Ecto neural progenitor cell (in vitro differentiated cells): ENCODE data around the gene CNN3.

ENCODE experiments used
- DNase-seq: peaks from one replicate; pipeline ENCODE4 v3.0.0-alpha.2; 2018; ENCODE audit warnings: low spot score

CNN3 gene

DNA sequence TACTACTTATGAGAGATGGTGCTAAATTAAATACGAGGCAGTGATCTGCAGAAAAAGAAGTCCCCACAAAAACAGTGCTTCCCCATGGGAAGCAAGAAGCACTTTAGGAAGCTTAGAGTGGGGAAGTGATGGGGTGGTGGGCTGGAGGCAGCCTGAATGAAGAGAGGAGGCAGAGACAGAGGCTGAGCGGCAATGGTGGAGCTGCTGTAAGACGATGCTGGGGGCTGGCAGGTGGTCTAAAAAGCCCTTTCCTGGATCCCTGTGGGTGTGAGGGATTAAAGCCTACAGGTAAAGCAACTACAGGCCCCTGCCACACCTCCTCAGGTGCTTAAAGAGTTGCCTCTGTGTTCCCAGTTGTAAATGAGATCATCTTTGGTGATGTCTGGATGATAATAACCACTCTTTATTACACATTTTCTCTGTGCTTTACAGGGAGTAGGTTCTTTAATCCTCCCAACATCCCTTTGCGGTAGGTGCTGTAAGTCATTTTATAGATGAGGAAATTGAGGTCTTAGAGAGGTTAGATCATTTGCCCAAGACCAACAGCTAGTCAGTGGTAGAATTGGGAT is 39.2 kb downstream of the CNN3 start:
- no peak for DNase-seq

GRCh38 chr1:94887106-94887505 is 39.8 kb downstream of the CNN3 start:
- no peak for DNase-seq

GRCh38 chr1:94886361-94886760 is 40.5 kb downstream of the CNN3 start:
- DNase-seq: no peak

DNA sequence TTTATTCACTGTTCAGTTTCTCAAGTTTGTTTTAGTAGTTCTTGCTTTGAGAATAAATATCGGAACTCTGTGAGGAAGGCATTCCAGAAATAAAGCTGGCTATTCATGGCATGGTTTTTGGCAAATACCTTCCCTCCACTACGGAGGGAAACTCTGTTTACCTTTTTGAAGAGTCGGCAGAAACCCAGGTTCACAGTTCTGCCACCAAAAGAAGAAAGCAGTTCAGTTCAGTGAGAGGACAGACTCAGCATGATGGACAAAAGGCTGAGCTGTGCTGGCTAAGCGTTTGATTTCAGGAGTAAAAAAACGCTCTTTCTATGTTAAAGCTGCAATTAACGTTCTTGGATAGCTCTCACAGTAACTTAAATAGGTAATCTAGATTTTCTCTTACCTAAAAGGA is 42.4 kb downstream of the CNN3 start:
- no peak for DNase-seq

DNA sequence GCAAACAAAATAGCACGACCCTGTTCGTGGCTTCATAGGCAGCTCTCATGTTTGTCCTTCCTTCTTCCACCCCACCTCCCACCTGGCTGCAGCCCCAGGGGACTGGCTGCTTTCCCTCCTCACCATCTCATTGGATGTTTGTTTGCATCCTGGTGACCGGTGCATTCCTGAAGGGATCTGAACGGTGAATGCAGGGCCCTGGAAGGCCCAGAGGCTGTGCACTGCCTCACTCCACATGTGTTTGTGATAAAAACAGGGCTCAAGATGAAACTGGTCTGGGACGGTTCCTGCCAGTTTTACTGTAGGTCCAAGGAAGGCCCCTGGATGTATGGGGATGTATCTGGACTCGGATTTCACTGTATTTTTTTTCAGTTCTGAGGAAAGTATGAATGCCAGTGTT is 42.8 kb downstream of the CNN3 start:
- peak; percentile 81 for DNase-seq

GRCh38 chr1:94883691-94884090 is 43.2 kb downstream of the CNN3 start:
- no peak for DNase-seq

DNA sequence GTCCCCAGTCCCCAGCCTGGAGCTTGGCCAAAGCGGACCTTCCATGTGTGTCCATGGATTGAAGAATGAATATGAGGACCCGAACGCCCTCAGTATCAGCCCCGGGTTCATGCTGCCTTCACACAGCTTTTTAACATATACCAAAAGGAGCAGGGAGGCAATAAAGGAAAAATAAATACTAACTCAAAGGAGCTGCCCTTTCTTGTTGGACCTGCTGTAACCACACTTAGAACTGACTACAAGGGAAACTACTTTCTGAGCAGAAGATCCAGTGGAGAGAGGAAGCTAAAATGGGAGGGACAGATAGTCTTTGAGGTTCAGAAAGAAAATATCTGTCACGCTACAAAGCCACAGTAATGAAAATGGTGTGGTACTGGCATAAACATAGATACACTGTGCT is 48.6 kb downstream of the CNN3 start:
- DNase-seq: no peak

DNA sequence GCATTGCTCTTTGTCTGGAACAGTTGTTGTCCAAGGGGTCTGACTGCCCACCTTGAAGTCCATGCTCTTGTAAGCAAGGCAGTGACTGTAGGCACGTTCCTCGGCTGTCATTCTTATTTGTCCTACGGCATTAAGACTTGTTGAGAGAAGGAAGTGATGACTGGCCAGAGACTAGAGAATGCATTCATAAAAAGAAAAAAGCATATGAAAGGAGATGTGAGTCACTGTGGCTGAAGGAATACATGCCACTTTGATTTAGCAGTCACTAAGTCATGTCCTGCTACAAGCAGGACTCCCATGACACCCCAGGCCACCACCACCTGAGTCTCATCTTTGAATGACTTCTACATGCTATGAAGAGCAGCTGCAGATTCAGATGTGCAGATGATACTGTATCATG is 50.5 kb downstream of the CNN3 start:
- DNase-seq: no peak

DNA sequence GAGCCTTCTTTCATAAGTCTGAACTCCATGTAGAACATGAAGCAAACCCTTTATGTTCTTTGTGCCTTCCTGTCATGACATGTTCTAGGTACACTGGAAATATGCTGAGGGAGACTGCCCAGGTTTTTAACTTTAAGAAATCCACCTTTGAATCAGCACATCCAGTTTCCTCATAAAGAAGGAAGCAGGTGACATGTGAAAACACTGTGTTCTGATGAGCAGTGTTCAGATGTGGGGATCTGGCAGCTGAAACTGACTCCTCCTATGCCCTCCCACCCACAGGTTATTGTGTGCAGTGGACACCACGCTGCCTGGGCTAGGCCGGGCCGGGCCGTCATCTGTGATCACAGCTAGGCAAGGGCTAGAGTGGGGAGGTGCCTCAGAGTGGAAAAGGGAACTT is 51.1 kb downstream of the CNN3 start:
- DNase-seq: no peak

DNA sequence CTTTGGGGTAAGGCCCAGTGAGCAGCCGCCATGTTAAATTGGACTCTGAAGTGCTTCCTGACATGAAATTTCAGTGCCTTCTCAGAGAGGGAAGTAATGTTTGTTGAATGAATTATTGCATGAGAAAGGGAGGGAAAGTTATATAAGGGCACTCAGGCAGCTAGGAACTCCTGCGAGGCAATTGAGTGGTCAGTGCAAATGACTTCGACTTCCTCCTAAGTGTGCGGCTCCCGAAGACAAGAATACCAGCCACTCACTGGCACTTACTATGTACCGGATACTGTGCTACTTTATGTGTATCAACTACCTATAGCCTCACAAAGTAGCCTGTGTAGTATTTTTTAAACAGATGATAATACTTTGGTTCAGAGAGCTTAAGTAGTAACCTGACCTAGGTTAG is 52.5 kb downstream of the CNN3 start:
- DNase-seq: no peak

- no peak for DNase-seq
Observed at GRCh38 chr1:94873520-94874351, 53.2 kb downstream of the CNN3 start.

DNA sequence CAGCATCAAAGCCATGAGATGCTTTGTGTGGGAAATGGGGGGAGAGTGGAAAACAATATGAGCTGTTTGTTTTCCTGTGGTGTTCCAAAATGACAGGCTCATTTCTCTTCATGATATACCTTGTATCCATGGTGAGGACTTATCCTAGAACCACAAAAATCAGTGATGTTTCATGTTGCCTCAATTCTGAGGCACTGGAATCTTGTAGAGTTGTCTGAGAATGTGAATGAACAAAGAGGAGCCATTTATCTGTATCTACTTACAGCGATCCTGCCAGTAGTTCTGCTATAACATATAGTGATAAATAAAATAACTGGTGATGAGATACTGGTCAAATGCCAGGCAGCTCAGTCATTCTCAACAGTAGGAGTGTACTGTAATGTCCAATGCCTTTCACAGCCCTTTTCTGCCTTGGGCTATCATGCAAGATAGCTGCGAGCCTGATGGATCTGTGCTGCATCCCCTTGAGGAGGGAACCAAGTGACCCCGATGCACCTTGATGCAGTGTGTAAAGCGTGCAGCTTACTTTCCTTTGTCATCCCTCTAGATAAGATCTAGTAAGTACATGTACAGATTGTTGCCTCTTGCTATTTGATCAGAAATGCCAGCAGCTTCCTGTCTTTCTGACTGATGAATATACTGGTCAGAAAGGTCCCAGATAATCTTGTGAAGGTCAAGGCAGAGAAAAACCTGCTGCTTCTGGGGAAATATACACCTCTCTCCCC is 54.0 kb downstream of the CNN3 start:
- no peak for DNase-seq

DNA sequence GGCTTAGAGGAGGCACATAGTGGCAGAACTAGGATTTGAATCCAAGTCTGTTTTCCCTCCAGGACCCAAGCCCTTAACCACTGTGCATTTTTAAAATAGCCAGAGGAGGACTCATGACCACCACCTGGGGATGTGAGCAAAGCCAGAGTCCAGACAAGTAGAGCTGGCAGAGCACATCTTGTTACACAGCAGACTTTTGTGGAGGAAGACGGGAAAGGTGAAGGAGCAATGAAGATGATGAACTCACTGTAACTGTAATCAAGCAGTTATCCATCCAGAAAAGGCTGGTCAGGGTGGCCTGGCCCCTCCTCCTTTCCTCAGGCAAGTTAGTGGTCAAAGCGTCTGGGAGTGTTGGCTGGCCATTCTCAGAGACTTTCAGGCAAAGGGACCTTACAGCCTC is 55.9 kb downstream of the CNN3 start:
- no peak for DNase-seq

DNA sequence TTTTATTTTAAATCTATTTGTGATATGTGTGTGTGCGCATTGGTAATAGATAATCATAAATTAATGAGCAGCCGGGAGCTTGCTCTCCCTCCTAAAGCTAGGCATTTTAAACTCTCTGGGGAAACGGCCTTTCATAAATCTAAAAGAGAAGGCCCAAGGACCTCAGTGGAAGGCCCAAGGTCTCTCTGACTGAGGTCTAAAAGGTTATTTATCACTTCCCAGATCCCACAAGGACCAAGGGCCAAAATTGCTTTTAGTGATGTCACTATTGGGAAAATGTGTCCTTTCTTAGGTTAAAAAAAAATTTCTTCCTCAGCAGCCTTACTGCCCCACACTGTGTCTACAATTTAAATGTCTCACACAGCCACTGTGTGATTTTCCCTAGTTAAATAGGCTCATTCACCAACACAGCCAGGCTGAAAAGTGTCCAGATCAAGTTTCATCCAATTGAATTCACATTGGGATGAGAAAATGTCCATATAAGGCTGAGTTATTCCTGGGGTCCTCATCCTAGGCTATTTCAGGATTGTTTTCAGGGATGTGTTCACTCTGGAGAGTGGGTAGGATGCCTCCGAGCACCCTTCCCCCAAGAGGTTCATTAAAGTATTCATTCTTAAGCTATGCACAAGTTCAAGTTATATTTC is 60.6 kb downstream of the CNN3 start:
- DNase-seq: no peak

DNA sequence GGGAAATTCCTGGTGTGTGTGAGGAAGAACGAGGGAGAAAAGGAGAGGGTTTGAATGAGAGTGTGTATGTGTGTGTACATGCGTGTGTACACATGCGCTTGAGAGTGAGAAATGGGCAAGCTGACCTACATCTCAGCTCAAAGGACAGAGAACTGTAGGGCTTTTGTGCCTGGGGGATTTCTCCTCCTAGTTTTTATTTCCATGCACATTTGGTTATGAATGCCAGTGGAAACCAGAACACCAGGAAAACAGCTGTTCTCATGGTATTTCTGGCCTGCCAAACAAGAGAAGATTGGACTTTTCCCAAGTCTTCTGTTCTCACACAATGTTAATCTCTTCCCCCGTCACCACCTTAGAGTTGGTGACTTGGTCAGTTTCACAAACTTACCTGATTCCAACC is 61.5 kb downstream of the CNN3 start:
- no peak for DNase-seq

- DNase-seq: no peak
Observed at GRCh38 chr1:94864821-94865220, 62.1 kb downstream of the CNN3 start.

GRCh38 chr1:94863919-94864318 is 63.0 kb downstream of the CNN3 start:
- no peak for DNase-seq

- DNase-seq: no peak
Observed at GRCh38 chr1:94863297-94863911, 63.5 kb downstream of the CNN3 start.

DNA sequence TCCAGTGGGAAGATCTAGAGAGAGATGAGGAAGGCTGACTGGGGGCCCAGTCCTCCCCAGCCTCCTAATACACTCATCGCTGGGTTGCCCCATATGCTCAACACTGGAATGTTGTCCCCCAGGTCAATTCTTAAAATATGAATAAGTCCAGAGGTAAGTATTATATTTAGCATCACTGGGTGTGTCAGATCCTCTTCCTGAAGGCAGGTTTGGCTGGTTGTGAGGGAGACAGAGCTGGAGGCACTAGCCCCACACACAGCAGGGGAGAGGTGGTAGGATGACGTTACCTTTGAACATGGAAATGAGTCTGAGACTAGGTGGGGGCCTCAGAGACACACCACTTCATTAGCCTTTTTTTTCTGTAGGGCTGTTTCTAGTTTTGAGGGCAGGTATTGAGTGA is 64.2 kb downstream of the CNN3 start:
- no peak for DNase-seq

DNA sequence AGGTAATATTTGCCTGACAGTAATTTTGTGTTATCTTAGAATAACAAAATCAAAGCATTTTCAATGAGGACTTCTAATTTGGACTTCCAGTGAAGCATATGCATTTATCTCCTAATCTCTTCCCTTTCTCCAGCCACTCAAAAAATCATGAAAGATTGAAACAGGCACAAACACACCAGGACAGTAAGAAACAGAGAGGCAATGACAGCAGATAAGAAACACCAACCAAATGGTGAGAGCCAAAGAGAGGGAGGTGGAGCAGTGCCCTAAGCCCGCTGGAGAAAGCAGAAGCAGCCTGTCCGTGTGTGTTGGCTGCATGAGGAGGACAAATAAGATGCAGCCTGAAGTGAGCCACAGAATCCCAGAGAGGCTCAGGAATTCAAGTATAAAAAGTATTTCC is 67.7 kb downstream of the CNN3 start:
- DNase-seq: no peak

DNA sequence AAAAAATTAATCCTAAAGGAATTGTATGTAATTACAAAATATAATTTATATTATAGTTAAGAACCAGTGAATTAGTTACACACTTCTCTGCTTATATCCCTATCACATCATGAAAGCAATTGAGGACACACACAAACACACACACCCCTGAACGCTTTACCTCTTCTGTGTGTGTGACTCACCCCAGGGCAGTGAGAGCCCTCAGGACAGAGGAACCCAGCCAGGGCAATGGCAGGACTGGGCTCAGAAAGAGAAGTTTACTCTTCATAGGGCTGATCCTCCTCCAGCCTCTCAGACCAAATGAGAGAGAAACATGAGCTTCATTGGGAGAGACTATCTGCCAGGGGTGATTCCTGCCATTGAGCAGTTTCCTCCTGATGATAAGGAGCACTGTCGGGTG is 68.6 kb downstream of the CNN3 start:
- DNase-seq: no peak

GRCh38 chr1:94856868-94857267 is 70.0 kb downstream of the CNN3 start:
- no peak for DNase-seq
